HEK293T (cell line): ENCODE results near the gene OR5C1.

Experiments
- ARNT ChIP-seq: fragments of 450-650 bp; IDR thresholded peaks from 2 replicates; pipeline ENCODE4 v1.6.1; 2017; ENCODE audit warnings: mild to moderate bottlenecking
- L3MBTL2 ChIP-seq: fragments of 450-650 bp; conservative IDR thresholded peaks from 2 replicates; pipeline ENCODE4 v1.6.1; 2016; ENCODE audit warnings: mild to moderate bottlenecking
- SP1 ChIP-seq: fragments of 450-650 bp; IDR thresholded peaks from 2 replicates; pipeline ENCODE4 v1.6.1; 2017

DNA sequence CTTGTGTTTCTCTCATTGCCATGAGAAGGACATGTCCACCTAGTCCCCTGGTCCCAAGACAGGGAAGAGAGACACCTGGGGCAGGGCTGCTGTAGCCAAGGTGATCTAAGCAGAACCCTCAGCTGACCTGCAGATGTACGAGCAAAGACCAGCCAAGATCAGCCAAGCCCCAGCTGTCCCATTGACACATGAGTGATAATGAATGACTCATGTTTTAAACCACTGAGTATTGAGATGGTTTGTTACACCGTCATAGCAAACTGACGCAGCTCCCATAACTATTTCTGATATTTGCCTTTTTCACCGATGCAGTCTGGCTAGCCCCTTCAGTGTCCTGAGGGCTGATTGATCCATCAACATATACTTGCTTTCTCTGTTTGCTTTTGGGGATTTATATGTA is 17.9 kb downstream of the OR5C1 start:
- no peak for TF ChIP-seq ARNT
- no peak for TF ChIP-seq SP1
- TF ChIP-seq L3MBTL2, result no peak
